ENCODE measurements around the gene RAB5IF.

GRCh38 chr20:36633285-36633772 is 27.8 kb downstream of the RAB5IF start:
- TF ChIP-seq CTCF (IDR thresholded peaks at IDR 0.05; ENCODE audit: borderline replicate concordance, extremely low read depth, low read length, poor library complexity, severe bottlenecking) (no peak), EZH2 (IDR thresholded peaks at IDR 0.05; ENCODE audit: borderline replicate concordance, low read depth, low read length, severe bottlenecking) (no peak)
